GM19467 (cell line): Measurements from ENCODE around the gene CCT5.
"Not testable (repeated sequence)": the region's sequence is repeated elsewhere in the genome, so short reads cannot be mapped to it uniquely, and the experiment has no call there.

ENCODE experiments used
- ATAC-seq: cut with Tn5 transposase; IDR thresholded peaks from one replicate; pipeline ENCODE4 v1.9.1; 2021; ENCODE audit warnings: mild to moderate bottlenecking, moderate library complexity; ENCODE audit not compliant: unreplicated experiment

Gene CCT5

GRCh38 chr5:10275460-10275859 is 25.4 kb downstream of the CCT5 start:
- no peak for ATAC-seq

GRCh38 chr5:10275991-10276390 is 25.9 kb downstream of the CCT5 start:
- no peak for ATAC-seq

- no peak for ATAC-seq
Observed at GRCh38 chr5:10276691-10277090, 26.6 kb downstream of the CCT5 start.

- no peak for ATAC-seq
Observed at GRCh38 chr5:10277773-10278630, 27.9 kb downstream of the CCT5 start.

- no peak for ATAC-seq
Observed at GRCh38 chr5:10278658-10279279, 28.7 kb downstream of the CCT5 start.

GRCh38 chr5:10279328-10279727 is 29.2 kb downstream of the CCT5 start:
- no peak for ATAC-seq

GRCh38 chr5:10279925-10280720 is 30.0 kb downstream of the CCT5 start:
- ATAC-seq: no peak

- peak; percentile 93 for ATAC-seq
Observed at GRCh38 chr5:10283927-10284635, 34.0 kb downstream of the CCT5 start.

- ATAC-seq: not testable (repeated sequence)
Observed at GRCh38 chr5:10285362-10285761, 35.3 kb downstream of the CCT5 start.

GRCh38 chr5:10286162-10286861 is 36.2 kb downstream of the CCT5 start:
- ATAC-seq: no peak

- ATAC-seq: no peak
Observed at GRCh38 chr5:10286862-10287227, 36.8 kb downstream of the CCT5 start.

- peak; percentile 44 for ATAC-seq
Observed at GRCh38 chr5:10288592-10289219, 38.6 kb downstream of the CCT5 start.

- no peak for ATAC-seq
Observed at GRCh38 chr5:10289353-10289752, 39.3 kb downstream of the CCT5 start.

GRCh38 chr5:10289991-10290390 is 39.9 kb downstream of the CCT5 start:
- no peak for ATAC-seq

GRCh38 chr5:10290438-10290837 is 40.4 kb downstream of the CCT5 start:
- ATAC-seq: no peak

- no peak for ATAC-seq
Observed at GRCh38 chr5:10291692-10292339, 41.7 kb downstream of the CCT5 start.

GRCh38 chr5:10293907-10294662 is 44.0 kb downstream of the CCT5 start:
- ATAC-seq: no peak

GRCh38 chr5:10295619-10296326 is 45.7 kb downstream of the CCT5 start:
- no peak for ATAC-seq
